ENCODE data around the gene SLC25A43.

Gene SLC25A43

GRCh38 chrX:119501511-119502148 is 102.5 kb downstream of the SLC25A43 start:
- DNase-seq = no peak

GRCh38 chrX:119502727-119503483 is 103.8 kb downstream of the SLC25A43 start:
- no peak for DNase-seq

DNA sequence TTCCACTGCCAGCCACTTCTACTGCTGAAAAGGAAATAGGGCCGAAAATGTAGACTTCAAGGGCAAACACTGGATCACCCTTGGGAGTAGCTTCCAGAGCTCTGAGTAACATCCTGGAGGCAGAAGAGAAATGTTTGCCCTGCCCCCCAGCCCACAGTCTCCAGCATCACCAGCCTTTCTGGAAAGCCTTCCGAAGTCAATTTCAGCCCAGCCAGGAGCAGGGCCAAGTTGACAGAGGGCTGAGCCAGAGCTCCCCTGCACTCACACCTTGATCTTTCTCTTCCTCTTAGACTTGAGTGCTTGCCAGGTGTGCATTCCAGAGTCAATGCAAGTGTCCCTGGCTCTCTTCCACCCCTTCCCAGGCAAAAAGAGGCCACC is 104.3 kb downstream of the SLC25A43 start:
- DNase-seq = no peak
